H1 (cell line): Measurements from ENCODE around the gene DOCK3. TPM values are rescaled to one million over a fixed set of nuclear protein-coding genes. Genes with fewer than 3 reads are reported as not detected.

ENCODE experiments used
- JUND ChIP-seq: IDR thresholded peaks from 2 replicates; pipeline ENCODE4 v1.6.1; 2011; ENCODE audit warnings: mild to moderate bottlenecking, improper control_type of control experiment, low read length
- POU5F1 ChIP-seq: IDR thresholded peaks from 2 replicates; pipeline ENCODE4 v1.6.1; 2011; ENCODE audit warnings: low read depth, mild to moderate bottlenecking, low read length, moderate library complexity
- polyA plus RNA-seq, 7 experiments: library from polyadenylated mRNA; depleted of rRNA in 3 of 7; stranded (reverse) in 5 of 7; unstranded in 2 of 7; fragments of >200 nt in 5 of 7; fragments of 200-250 nt in 2 of 7; gene quantifications; 1 replicate in 5 of 7; 2 replicates in 1 of 7; 4 replicates in 1 of 7; pipeline versions ENCODE4 v1.2.1 to v1.2.3, GENCODE V29; 2011 to 2013; ENCODE audit warnings: missing spikeins in 2 of 7, mixed read lengths in 2 of 7
- total RNA-seq: library from RNA; stranded (reverse); fragmentation: NEBNext Ultra II Directional; extraction: Animal tissue kit (Norgen Biotek cat#: 25700); gene quantifications from 2 replicates; pipeline ENCODE4 v1.2.1, GENCODE V29; 2021
- TF ChIP-seq, protein P1 (sequence below), 3 experiments: IDR thresholded peaks; 1 replicate in 2 of 3; 2 replicates in 1 of 3; pipeline versions ENCODE4 v1.5.1 to v1.6.1; 2011; ENCODE audit warnings: low read length in 3 of 3, mild to moderate bottlenecking in 3 of 3, inconsistent platforms in 2 of 3, low read depth in 1 of 3, moderate library complexity in 1 of 3; ENCODE audit not compliant: insufficient read depth in 1 of 3; ENCODE audit errors: control extremely low read depth in 1 of 3

Gene DOCK3
- total and polyA plus RNA-seq, 2 of the 8 experiments (the other 6 are each of a cell fraction or from before 2014, with no cell fraction given) = 2.7 to 5.0 TPM

DNA sequence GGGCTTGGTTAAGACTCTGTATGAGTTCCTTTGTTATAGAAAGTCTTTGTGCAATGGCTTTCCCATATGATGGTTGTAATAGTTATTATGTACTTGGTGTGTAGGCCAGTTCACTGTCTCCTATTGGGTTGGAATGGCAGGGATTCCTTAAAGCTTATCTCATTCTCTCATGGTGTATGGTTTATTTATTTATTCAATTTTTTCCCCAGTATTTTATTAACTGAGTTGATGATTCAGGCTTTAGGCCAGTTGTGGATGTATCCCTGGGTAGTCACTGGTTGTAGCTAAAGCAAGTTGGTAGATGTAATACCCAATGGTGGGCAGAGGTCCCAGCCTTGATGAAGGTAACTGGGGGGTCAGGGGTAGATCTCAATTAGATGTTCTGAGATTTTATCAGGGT lies 349.4 kb downstream of the DOCK3 start (continued):
- TF ChIP-seq, protein P1, sequence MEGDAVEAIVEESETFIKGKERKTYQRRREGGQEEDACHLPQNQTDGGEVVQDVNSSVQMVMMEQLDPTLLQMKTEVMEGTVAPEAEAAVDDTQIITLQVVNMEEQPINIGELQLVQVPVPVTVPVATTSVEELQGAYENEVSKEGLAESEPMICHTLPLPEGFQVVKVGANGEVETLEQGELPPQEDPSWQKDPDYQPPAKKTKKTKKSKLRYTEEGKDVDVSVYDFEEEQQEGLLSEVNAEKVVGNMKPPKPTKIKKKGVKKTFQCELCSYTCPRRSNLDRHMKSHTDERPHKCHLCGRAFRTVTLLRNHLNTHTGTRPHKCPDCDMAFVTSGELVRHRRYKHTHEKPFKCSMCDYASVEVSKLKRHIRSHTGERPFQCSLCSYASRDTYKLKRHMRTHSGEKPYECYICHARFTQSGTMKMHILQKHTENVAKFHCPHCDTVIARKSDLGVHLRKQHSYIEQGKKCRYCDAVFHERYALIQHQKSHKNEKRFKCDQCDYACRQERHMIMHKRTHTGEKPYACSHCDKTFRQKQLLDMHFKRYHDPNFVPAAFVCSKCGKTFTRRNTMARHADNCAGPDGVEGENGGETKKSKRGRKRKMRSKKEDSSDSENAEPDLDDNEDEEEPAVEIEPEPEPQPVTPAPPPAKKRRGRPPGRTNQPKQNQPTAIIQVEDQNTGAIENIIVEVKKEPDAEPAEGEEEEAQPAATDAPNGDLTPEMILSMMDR (IDR thresholded peaks at IDR 0.05; ENCODE audit: control extremely low read depth in 1 of 3, insufficient read depth in 1 of 3, low read depth in 1 of 3, low read length in 3 of 3) = no peak
- TF ChIP-seq JUND (no peak), POU5F1 (no peak)
